Measurements from ENCODE around the gene ZNF423.

The ZNF423 gene

GRCh38 chr16:49800441-49800840, 55.5 kb downstream of the ZNF423 start:
- DNase-seq (ENCODE audit: low read depth): no peak

DNA sequence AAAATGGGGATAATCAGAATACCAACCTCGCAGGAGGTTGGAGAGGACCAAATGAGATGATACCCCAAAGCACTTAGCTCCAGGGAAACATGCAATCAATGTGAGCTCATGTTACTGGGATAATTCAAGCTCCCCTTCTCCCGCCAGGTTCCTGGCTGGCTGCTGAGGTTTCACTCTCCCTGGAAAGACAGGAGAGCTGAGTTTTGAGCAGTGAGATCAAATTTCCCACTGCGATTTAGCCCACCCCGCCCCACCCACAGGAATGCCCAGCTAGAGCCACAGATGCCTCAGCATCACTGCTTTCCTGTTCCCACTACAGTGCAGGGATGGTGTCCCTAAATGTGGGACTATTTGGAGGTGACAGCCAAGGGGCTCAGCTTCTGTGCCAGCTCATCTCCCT, 56.7 kb downstream of the ZNF423 start:
- DNase-seq (ENCODE audit: low read depth): no peak
- no peak overlapping the region for H3K4me3 ChIP-seq (ENCODE audit: low read depth, low read length)

More at GRCh38 chr16:49800441-49800840, 55.5 kb downstream of the ZNF423 start:
- no peak overlapping the region for H3K4me3 ChIP-seq (ENCODE audit: low read depth, low read length)

- no peak for DNase-seq (ENCODE audit: low read depth)
- no peak overlapping the region for H3K4me3 ChIP-seq (ENCODE audit: low read depth, low read length)
These were observed 60.4 kb downstream of the ZNF423 start for GRCh38 chr16:49795513-49795912.

- DNase-seq (ENCODE audit: low read depth): no peak
- no peak overlapping the region for H3K4me3 ChIP-seq (ENCODE audit: low read depth, low read length)
These were observed 62.7 kb downstream of the ZNF423 start for GRCh38 chr16:49793244-49793643.

- no peak overlapping the region for H3K4me3 ChIP-seq (ENCODE audit: low read depth, low read length)
- no peak for DNase-seq (ENCODE audit: low read depth)
These were observed 66.3 kb downstream of the ZNF423 start for GRCh38 chr16:49789616-49790015.

DNA sequence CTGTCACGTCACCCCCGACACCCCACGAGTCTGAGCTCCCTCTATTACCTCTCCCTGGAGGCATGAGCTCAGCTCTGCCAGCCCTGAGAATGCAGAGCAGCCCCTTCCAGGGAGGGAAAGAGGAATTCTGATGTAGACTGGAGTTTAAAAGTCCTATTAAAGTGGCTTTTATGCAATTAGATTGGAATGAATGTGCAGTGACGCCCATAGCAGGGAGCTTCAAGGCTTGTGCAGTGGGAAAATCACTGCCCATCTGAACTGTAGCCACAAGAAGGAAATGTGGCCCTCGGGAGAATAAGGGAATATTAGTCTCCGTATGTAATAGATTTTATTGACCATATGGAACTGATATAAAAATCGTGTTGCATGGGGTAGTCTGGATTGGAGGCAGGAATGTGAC, 66.9 kb downstream of the ZNF423 start:
- DNase-seq (ENCODE audit: low read depth): no peak
- no peak overlapping the region for H3K4me3 ChIP-seq (ENCODE audit: low read depth, low read length)

DNA sequence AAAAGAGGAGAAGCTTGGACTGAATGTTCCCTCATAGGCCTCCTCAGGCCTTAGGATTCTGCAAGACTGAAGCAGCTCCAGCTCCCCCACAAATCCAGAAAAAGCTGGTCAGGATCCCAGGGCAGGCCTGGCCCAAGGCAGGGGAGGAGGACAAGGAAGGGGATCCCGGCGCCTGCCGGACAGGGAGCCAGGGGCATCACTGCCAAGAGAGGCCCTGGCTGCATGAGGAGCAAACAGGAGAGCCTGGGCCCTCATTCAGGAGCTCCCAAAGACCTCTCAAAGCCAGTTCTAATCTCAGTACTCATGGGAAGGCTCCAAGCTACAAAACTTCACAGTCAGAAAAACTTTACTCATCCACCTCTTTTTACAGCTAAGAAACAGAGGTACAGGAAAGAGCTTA, 67.3 kb downstream of the ZNF423 start:
- no peak for DNase-seq (ENCODE audit: low read depth)
- H3K4me3 ChIP-seq (ENCODE audit: low read depth, low read length): no peak overlapping the region

DNA sequence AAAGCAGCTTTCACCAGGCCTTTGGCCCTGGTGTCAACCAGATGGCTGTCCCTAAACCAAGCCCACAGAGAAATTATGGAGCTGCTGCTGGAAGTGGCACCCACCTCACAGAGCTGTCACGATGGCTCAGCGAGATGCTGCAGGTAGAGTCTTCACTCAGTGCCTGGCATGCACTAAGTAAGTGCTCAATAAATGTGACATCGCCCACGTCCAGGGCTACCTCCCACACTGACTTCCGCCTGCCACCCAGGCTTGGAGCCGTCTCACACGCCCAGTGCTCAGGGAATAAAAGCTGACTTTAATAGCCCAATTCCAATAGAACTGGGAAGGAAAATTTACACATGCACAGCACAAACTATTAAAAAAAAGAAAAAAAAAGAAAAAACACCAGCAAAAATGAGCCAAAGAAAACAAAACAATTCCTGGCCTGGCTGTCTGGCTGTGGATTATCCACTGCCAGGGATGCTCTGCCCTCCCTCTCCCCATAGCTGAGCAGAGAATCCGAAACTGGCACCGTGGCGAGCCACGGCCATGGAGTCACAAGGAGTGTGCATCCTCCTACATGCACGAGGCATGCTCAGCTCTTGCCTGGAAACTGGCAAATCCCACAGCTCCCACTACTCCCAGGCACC, 68.9 kb downstream of the ZNF423 start:
- no peak overlapping the region for H3K4me3 ChIP-seq (ENCODE audit: low read depth, low read length)
- DNase-seq (ENCODE audit: low read depth): no peak

- DNase-seq (ENCODE audit: low read depth): no peak
- no peak overlapping the region for H3K4me3 ChIP-seq (ENCODE audit: low read depth, low read length)
These were observed 69.9 kb downstream of the ZNF423 start for GRCh38 chr16:49785970-49786369.

DNA sequence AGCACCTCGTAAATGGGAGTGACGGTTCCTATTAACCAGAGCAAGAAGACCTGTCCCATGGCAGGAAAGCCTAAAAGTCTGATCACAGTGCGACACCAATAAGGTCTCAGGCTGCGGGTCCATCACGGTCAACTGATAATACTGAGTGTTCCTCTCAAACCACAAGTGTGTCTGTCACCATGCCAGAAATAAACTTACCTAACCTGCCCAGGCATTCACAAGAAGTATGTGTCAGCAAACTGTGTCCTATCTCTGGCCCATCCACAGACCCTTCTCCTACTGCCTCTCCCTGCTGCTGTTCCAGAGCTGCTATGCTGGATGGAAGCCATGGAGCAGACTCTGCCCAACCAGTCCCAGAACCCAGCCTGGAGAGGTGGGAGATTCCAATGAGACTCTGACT, 73.5 kb downstream of the ZNF423 start:
- H3K4me3 ChIP-seq (ENCODE audit: low read depth, low read length): no peak overlapping the region
- DNase-seq (ENCODE audit: low read depth): no peak

DNA sequence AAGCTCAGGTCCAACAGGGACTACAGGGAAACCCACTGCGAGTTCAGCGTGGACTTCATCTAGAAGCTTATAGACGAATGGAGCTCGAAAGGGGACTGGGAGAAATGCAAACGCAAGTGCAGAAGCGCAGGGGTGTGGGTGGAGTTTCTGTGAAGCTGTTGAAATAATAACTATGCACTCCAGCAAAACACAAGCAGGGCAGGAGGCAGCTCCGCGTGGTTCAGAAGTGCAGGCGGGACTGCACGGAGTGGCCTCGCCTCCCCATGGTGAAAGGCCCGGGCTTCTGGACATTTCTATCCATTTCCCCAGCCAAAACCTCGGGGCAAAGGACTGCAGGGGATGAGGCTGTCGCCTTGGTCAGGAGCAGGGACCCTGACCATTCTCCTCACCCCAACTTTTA, 74.5 kb downstream of the ZNF423 start:
- no peak for DNase-seq (ENCODE audit: low read depth)
- no peak overlapping the region for H3K4me3 ChIP-seq (ENCODE audit: low read depth, low read length)

DNA sequence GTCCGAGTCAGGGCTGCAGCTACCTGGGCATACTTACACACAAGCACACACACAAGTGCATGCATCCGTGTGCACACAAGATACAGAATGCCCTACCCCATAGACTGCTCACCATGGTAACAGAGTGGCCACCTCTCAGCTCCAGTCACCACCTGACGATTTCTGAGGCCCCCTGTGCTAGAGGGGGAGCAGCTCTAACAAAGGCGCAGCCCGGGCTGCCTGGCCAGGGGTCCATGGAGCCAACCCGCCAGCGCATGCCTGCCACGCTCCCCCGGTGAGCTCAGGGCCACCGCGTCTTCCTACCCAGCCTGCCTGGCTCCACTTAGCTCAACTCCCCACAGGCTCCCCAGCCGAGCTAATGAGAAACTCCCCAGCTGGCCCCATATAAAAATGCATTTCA, 75.5 kb downstream of the ZNF423 start:
- no peak overlapping the region for H3K4me3 ChIP-seq (ENCODE audit: low read depth, low read length)
- DNase-seq (ENCODE audit: low read depth): no peak

DNA sequence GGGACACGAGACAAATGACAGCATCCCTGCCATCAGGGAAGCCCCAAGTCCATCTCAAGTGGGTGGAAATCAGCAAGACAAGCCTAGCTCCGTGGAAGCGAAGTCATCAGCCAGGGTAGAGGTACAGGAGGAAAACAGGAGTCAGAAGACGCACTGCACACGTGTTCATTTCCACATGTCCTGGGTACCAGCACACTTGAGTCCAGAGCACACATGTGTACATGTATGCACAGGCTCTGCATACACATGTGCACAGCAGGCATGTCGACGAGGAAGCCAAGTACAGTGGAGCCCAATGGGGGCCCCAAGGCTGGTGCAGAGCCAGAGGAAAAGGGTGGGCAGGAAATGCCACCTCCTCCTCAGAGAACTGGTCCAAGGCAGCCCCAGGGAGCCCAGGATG, 75.9 kb downstream of the ZNF423 start:
- no peak for DNase-seq (ENCODE audit: low read depth)
- no peak overlapping the region for H3K4me3 ChIP-seq (ENCODE audit: low read depth, low read length)

DNA sequence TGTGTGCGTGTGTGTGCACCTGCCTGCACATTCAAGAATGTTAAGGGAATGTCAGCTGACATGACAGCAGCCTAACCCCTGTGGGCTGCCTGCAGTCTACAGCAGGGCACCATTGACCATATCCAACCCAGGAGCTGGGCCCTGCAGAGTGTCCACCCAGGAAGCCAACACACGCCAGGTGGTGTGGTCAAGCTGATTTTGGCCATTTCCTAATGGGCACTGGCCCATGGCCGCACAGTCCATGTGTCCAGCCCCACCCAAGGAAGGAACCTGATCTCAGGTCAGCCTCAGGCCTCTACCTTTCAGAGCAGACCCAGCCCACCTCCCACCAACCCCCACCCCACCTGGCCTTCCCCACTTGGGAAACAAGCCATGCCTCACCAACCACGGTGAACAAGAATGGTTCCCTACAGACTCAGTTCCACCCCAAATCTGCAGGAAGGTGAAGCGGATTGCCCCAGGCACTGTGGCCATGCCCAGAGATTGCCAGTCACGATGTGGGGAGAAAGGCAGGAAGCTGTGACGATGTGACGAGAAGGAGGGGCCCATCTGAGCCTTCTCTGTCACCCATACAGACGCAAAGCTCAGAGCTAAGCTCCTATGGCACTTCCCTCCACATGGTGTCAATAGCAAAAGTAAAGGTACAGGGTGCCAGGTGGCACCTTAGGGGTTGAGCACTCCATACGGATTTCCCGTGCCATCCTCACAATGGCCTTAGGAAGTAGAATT, 77.5 kb downstream of the ZNF423 start:
- H3K4me3 ChIP-seq (ENCODE audit: low read depth, low read length): no peak overlapping the region
- no peak for DNase-seq (ENCODE audit: low read depth)

DNA sequence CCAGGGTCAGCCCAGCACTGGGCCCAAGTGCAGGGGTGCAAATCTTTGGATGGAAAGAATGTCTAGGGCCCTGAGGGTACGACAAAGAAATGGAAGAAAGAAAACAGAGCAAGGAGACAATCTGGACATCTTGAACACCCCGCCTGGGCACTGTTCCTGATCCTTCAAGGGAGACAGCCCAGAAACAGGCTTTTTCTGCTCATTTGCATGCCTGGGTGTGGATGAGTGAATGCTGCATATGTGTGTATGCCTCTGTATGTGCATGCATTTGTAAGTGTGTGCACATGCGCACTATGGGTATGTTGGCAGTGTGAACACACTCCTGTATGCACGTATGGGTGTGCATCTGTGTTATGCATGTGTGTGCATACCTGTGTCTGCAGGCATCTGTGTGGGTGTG, 79.2 kb downstream of the ZNF423 start:
- H3K4me3 ChIP-seq (ENCODE audit: low read depth, low read length): no peak overlapping the region

DNA sequence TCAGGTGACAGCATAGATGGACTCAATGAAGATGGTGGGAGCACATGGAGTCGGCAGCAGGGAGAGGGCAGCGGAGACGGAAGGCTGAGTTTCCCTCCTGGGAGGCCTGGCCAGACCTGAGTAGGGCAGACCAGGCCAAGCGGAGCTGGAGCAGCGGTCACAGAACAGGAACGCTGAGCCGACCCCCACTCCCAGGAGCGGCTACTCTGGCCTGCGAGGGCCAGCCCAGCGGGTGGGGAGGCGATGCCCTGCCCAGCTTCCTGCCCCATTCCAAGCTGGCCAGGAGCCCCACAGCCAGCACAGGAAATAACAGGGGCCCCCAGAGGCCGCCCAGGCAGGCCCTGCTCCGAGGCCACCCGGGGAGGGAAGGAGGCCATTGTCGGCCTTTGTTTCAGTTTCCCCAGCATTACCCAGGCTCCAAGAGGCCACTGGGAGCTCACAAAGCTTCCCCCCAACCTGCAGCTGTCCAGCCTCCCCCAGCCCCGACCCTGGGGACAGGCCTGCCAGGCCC, 79.8 kb downstream of the ZNF423 start:
- H3K4me3 ChIP-seq (ENCODE audit: low read depth, low read length): no peak overlapping the region
- DNase-seq (ENCODE audit: low read depth): no peak

More for the DNA sequence above, 79.2 kb downstream of the ZNF423 start:
- no peak for DNase-seq (ENCODE audit: low read depth)

GRCh38 chr16:49775581-49775980, 80.3 kb downstream of the ZNF423 start:
- no peak overlapping the region for H3K4me3 ChIP-seq (ENCODE audit: low read depth, low read length)
- DNase-seq (ENCODE audit: low read depth): no peak

- no peak for DNase-seq (ENCODE audit: low read depth)
These were observed 80.9 kb downstream of the ZNF423 start for GRCh38 chr16:49775018-49775417.

GRCh38 chr16:49773534-49774475, 82.1 kb downstream of the ZNF423 start:
- no peak for DNase-seq (ENCODE audit: low read depth)
- H3K4me3 ChIP-seq (ENCODE audit: low read depth, low read length): no peak overlapping the region

More at GRCh38 chr16:49775018-49775417, 80.9 kb downstream of the ZNF423 start:
- H3K4me3 ChIP-seq (ENCODE audit: low read depth, low read length): no peak overlapping the region

DNA sequence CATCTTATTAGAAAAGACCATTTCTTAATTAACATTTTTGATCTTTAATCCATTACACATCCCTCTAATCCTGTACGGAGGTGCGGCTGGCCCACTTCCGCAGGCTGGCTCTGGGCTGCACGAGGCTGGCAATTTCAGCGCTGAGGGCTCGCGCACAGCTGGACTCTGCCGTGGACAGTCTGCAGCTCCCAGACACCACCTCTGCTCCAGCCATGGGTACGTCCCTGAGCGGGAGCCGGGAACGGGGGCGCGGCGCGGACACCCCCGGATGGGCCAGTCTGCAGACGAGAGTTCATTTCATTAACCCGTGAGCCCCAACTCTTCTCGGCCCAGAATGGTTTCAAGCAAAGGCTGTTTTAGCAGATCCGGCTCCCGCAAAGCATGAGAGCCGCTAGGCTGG, 87.9 kb downstream of the ZNF423 start:
- no peak for DNase-seq (ENCODE audit: low read depth)
- H3K4me3 ChIP-seq (ENCODE audit: low read depth, low read length): no peak overlapping the region

Measured in skeletal muscle cell (primary cell).